DND-41 (cell line): Measurements from ENCODE around the gene HYAL1.

Experiments used
- EZH2 ChIP-seq: IDR thresholded peaks from 3 replicates; pipeline ENCODE4 v1.6.1; 2012; ENCODE audit warnings: borderline replicate concordance, low read depth, mild to moderate bottlenecking, moderate library complexity, low read length, inconsistent platforms; ENCODE audit not compliant: severe bottlenecking
- TF ChIP-seq, protein P1 (sequence below): IDR thresholded peaks from 2 replicates; pipeline ENCODE4 v1.5.1; 2012; ENCODE audit warnings: borderline replicate concordance, low read length, moderate library complexity, mild to moderate bottlenecking; ENCODE audit not compliant: poor library complexity, severe bottlenecking; ENCODE audit errors: extremely low read depth

DNA sequence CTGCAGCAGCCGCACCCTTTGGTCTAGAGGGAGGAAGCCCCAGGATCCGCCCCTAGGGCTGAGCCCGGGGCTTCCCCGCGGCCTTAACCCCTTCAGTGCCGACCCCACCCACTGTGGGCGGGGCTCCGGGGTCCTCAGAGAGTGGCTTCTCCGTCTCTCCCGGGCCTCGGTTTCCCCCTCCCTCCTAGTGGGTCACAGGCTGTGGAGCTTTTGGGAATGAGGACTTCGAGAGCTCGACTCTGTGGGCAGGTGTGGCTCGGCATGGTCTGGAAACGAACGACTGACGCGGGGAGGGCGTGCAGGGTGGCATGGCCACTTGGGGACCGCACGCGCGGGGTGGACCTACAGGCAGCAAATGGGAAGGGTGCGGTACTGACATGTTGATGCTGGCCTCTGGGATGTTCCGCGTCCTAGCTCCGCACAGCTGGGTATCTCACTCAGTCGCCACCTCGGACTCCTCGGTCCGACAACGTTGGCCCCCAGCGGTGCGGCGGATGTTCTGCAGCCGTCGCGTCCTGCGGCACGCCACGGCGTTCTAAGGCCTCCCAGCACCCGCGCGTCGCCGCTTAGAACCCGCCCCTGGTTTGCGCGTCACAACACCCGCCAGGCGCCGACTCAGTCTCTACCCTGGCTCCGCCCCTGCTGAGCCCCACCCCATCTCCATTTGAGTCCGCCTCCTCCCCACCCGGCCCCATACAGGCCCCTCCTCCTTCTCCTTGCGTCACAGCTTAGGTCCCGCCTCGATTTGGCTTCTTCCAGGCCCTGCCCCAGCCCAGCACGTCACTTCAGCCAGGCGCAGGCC lies 4.3 kb downstream of the HYAL1 start, which contains the start of the genes HYAL3 and NAA80:
- TF ChIP-seq, protein P1, sequence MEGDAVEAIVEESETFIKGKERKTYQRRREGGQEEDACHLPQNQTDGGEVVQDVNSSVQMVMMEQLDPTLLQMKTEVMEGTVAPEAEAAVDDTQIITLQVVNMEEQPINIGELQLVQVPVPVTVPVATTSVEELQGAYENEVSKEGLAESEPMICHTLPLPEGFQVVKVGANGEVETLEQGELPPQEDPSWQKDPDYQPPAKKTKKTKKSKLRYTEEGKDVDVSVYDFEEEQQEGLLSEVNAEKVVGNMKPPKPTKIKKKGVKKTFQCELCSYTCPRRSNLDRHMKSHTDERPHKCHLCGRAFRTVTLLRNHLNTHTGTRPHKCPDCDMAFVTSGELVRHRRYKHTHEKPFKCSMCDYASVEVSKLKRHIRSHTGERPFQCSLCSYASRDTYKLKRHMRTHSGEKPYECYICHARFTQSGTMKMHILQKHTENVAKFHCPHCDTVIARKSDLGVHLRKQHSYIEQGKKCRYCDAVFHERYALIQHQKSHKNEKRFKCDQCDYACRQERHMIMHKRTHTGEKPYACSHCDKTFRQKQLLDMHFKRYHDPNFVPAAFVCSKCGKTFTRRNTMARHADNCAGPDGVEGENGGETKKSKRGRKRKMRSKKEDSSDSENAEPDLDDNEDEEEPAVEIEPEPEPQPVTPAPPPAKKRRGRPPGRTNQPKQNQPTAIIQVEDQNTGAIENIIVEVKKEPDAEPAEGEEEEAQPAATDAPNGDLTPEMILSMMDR, result peak; percentile 63
- TF ChIP-seq EZH2, result no peak
